Measurements from ENCODE around the gene CTSH.

The CTSH gene

GRCh38 chr15:78990278-78990677 is 45.4 kb upstream of the CTSH start:
- TF ChIP-seq CTCF (IDR thresholded peaks at IDR 0.05; ENCODE audit: low read depth, low read length) = no peak
- no peak for DNase-seq (ENCODE audit: extremely low read depth, low read depth)

GRCh38 chr15:78989701-78990240 is 44.9 kb upstream of the CTSH start:
- no peak for DNase-seq (ENCODE audit: extremely low read depth, low read depth)
- TF ChIP-seq CTCF (IDR thresholded peaks at IDR 0.05; ENCODE audit: low read depth, low read length) = no peak

GRCh38 chr15:78988361-78988911 is 43.6 kb upstream of the CTSH start:
- peak; percentile 92 for DNase-seq (ENCODE audit: extremely low read depth, low read depth)
- no peak for TF ChIP-seq CTCF (IDR thresholded peaks at IDR 0.05; ENCODE audit: low read depth, low read length)

- no peak for DNase-seq (ENCODE audit: extremely low read depth, low read depth)
- no peak for TF ChIP-seq CTCF (IDR thresholded peaks at IDR 0.05; ENCODE audit: low read depth, low read length)
These were observed 42.9 kb upstream of the CTSH start for GRCh38 chr15:78987556-78988360.

GRCh38 chr15:78985859-78986475 is 41.1 kb upstream of the CTSH start:
- no peak for DNase-seq (ENCODE audit: extremely low read depth, low read depth)
- TF ChIP-seq CTCF (IDR thresholded peaks at IDR 0.05; ENCODE audit: low read depth, low read length) = no peak

GRCh38 chr15:78984041-78984440 is 39.2 kb upstream of the CTSH start:
- no peak for TF ChIP-seq CTCF (IDR thresholded peaks at IDR 0.05; ENCODE audit: low read depth, low read length)

More at GRCh38 chr15:78984041-78984440, 39.2 kb upstream of the CTSH start:
- DNase-seq (ENCODE audit: extremely low read depth, low read depth) = no peak
